AG09309 (cell line): ENCODE measurements around the gene AGBL4.

ENCODE experiments used
- DNase-seq: peaks from one replicate; pipeline ENCODE4 v3.0.0-alpha.2; 2010; ENCODE audit warnings: low read depth
- H3K4me3 ChIP-seq: 2 replicates; pipeline ENCODE4 v1.5.1; 2011; ENCODE audit warnings: mild to moderate bottlenecking, low read depth, low read length, moderate library complexity; ENCODE audit not compliant: control insufficient read depth
- CTCF ChIP-seq: IDR thresholded peaks from 2 replicates; pipeline ENCODE4 v1.5.1; 2011; ENCODE audit warnings: mild to moderate bottlenecking, low read depth, low read length, inconsistent platforms; ENCODE audit not compliant: insufficient read depth, control insufficient read depth; ENCODE audit errors: missing control alignments

The AGBL4 gene

DNA sequence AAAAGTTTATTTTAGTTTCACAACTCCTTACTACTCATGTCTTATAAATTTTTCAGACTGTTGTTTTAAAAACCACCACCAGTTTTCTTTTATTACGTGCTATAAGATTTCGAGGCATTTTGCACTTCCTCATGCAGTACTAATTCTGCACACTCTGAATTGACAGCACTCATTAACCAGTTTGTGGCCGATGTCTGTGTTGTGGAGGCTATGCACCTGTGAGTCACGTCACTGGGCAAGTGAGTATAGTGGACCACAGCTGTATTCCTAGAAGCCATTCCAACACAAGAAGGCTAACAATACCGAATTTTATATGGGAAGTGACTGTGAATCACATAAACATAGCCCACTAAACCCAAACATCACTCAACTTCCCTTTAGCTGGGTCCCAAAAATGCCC is 1530.7 kb downstream of the AGBL4 start:
- TF ChIP-seq CTCF: no peak
- no peak overlapping the region for H3K4me3 ChIP-seq
- DNase-seq: no peak

DNA sequence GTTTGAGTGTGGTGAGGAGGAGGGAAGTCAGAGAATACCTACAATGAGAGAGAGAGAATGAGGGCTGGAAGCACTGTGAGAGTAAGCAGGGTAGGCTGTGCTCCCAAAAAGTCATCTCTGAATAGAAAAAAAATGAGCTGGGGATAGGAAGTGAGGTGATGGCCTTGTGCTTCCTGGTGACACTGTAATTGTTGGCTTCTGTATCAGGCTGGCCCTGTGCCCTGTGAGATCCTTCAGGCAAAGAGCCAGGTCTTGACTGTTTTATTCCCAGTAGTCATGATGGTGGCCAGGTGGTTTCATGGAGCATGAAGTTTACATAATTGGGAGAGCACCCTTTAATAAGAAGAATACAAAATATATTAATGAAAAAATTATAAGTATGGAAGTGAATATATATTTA is 1531.4 kb downstream of the AGBL4 start:
- no peak overlapping the region for H3K4me3 ChIP-seq
- no peak for TF ChIP-seq CTCF
- no peak for DNase-seq

DNA sequence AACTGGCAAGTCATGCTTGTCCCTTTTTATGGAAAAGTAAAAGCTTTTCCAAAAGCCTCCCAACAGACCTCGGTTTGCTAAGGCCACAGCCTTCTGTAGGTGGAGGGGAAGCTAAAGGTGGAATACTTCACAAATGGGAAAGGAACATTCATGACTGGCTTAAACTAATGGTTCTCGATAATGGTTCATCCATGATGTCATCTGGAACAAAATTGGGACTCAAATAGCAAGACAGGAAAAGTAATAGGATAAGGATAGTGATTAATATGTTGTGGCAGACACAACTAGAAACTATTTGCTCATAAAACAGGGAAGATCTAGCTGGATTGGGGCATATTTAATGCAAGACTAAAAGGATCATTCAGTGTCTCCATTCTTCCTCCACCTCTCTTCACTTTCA is 1535.0 kb downstream of the AGBL4 start:
- no peak for TF ChIP-seq CTCF
- DNase-seq: no peak
- H3K4me3 ChIP-seq: no peak overlapping the region
